NCI-H524 (cell line): ENCODE results near the gene ADAM19.

ENCODE experiments used
- DNase-seq, 2 experiments: peaks; one replicate each; lab custom pipeline; 2025; lab: John Stamatoyannopoulos, UW

ADAM19 gene

DNA sequence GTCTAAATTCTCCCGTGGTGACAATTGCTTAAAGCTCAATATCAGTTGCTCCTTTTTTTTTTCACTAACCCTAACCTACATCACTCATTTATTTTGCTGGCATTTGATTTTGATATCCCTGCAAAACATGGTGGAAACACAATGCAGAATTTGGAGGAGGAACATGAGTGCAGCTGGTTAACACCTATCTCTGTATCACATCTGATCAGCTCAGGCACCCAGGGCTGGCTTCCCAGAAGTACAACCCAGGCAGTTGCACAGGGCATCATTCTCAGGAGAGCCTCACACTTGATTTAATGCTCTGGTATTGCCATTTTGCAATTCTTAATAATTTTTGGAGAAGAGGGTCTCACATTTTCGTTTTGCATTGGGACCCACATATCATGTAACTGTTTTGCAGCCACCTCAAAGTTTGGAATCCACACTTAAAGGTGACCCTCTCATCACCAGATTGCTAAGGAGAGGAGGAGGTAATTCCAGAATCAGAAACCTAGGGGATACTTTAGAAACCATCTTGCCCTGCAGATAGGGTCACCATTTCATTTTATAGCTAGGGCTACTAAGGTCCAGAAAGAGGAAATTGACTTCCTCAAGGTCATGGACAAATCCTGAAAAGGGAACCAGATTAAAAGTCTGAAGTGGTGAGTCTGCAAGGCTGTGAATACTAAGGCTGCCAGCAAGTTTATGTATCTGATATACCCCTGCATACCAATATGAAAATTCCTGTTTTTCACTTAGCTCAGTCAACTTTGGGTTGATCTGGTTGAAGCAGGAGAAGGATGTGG lies 19.3 kb upstream of the ADAM19 start:
- no peak for DNase-seq

DNA sequence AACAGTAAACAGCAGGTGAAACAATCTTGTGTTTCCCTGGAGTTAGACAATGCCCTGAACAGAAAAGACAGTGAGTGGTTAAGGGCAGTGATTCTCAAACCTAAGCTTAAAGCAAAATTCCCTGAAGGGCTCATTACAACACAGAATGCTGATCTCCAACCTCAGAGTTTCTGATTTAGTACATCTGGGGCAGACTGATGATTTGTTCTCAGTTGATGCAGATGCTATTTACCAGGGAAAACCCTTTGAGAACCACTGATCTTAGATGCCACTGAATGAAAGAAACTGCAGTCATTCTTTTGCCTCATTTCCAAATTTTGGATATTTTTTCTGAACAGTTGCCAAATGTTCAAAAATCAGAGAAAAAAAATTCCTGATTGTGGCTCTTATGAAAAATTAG lies 18.7 kb upstream of the ADAM19 start:
- no peak for DNase-seq

DNA sequence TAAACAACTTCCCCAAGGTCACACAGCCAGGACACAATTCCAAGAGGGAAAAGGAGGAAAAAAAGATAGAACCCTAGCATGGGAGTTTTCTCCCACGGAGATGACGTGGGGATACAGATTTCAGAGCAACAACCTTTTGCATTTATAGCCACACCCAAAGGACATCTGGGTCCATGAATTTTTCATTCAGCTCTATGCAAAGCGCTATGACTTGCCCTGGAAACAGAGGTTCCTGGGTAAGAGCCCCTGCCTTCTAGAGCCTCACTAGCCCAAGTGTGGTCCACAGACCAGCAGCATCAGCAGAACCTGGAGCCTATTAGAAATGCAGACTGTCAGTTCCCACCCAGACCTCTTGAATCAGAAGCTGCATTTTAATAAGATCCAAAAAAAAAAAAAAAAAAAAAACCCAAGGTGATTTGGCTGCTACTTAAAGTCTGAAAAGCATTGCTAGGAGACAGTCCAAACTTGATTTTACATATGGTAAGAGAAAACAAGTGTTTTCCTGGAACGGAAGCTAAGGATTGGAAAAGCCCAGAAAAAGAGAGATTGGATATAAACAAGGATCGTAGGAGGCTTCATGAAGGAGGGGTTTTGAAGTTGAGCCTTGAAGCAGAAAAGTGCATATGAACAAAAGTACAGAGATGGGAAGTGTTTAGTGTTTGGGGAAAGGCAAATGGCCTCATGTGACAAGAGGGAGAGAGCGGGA lies 17.6 kb upstream of the ADAM19 start:
- DNase-seq = no peak

DNA sequence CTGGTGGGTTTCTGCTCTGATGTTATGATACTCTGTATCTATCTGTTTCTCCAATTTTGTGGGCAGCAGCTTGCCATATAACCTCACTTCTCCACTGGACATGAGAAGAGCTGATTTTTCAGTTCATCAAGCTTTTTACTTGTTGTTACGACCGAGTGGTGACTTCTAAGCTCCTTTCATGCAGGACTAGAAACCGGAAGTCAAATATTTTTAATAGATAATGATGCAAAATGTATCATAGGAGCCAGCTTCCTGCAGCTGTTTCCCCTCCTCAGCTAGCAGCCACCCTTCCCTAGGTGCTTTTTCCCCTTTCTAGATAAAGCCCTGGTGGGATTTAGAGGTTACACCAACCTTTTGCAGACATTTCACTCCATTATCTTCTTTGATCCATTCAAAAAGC lies 17.0 kb upstream of the ADAM19 start:
- no peak for DNase-seq

DNA sequence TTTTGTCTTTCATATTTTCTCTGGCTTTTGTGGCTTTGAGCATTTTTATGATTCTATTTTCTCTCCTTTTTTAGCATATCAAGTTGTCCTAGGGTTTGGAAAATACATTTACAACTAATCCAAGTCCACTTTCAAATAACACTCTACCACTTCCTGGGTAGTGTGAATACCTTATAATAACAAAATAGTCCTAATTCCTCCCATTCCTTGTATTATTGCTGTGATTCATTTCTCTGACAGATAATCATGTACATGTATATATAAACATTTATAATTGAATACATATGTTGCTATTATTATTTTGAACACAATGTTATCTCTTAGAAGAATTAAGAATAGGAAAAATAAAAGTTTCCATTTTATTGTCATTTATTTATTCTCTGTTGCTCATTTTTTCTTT lies 14.9 kb upstream of the ADAM19 start:
- DNase-seq = no peak

DNA sequence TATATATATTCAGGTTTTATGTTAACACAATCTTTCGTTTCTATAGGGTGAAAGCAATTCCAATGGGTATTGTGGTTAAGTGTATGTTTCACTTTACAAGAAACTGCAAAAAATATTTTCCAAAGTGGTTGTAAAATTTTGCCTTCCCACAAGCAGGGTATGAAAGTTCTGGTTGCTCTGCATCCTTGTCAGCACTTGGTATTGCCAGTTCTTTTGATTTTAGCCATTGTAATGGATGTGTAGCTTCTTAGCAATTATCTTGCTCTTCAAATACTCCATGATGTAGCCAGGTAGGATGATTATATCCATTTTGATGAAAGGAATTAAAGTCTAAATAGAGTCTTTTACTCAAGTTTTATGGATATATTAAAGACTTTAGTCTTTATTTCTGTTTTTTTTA lies 9.1 kb upstream of the ADAM19 start:
- DNase-seq = no peak

DNA sequence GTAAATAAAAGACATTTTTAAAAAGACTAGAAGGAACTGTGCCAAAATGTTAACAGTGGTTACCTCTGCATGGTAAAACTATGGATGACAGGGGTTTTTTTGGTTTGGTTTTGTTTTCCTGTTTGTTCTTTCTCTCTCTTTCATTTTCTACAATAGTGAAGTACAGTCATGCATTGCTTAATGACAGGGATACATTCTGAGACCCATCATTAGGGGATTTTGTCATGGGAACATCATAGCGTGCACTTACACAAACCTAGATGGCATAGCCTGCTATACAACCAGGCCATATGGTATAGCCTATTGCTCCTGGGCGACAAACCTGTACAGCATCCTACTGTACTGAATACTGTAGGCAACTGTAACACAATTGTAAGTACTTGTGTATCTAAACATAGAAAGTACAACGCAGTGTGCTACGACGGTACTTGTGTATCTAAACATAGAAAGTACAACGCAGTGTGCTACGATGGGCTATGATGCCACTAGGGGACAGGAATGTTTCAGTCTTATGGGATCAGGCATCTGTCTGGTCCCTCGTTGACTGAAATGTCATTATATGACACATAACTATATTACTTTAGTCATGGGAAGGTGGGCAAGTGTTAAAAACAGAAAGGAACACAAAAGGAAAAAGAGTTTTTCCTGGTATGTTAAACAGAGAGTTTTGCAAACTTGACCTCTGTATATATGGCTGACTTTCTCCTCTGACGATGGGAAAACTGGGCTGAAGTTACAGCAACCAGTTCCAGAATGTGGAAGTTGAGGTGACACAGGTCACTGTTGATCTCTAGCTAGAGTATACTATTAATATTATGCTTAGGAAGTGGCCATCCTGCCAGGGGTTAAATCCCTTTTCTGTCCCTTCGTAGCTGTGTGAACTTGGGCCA lies 7.4 kb upstream of the ADAM19 start:
- DNase-seq = no peak

DNA sequence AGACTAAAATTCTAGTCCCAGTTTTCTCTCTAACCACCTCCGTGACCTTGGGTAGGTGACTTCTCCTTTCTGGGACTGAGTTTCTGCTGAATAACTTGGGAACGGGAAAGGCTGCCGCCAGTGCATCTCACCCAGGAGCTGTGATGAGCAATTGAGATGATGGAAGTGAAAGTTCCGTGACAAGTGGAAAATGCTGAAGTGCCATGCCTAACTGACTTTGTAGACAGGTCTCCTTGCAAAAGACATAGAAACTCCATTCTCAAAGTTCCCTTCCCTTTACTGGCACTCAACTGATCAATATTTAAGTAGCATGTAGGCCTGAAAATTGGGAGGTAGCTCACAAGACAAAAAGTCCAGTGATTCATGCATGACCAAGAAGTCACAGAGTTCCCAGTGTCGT lies 6.3 kb upstream of the ADAM19 start:
- no peak for DNase-seq

DNA sequence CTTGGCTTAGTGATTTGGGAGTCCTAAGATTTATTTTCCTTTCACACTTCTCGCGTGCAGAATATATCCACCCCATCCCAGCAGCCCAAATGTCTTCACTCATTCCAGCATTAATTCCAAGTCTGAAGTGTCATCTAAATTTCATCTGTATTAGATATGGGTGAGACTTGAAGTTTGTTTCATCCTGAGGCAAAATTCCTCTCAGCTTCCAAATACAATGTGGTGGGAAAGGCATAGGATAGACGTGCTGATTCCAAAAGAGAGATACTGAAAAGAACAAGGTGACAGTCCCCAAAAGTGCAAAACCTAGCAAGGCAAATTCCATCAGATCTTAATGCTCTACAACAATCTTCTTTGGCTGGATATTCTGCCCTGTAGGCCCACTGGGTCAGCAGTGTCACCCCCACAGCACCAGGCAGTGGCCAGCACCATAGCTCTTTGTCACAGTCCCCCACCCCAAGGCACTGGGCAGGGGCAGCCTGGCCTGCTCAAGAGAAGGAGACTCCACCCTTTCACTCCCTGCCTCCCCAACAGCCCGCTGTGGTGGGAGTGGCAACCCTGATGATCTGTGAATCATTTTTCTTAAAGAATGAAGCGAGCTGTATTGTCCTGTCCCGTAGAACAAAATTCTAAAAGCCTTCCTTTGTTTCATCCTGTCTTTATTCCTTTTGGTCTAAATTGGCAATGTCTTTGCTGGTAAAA lies 2.7 kb upstream of the ADAM19 start:
- no peak for DNase-seq

DNA sequence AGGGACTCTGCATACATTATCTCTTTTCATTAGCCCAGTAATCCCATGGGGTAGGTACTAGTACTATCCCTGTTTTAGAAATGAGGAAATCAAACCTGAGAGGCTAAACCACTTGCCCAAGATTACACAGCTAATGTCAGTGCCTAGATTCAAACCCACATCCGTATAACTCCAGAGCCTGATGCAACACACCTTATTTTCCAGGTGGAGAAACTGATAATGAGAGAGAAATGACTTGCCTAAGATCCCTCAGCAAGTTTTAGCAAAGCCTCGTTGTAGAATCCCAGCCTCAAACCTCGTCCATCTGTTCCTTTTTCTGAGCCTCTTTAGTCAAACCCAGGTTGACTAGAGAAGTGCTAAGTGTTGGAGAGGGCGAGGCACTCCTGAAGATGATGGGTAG lies 1.1 kb upstream of the ADAM19 start:
- DNase-seq = no peak

DNA sequence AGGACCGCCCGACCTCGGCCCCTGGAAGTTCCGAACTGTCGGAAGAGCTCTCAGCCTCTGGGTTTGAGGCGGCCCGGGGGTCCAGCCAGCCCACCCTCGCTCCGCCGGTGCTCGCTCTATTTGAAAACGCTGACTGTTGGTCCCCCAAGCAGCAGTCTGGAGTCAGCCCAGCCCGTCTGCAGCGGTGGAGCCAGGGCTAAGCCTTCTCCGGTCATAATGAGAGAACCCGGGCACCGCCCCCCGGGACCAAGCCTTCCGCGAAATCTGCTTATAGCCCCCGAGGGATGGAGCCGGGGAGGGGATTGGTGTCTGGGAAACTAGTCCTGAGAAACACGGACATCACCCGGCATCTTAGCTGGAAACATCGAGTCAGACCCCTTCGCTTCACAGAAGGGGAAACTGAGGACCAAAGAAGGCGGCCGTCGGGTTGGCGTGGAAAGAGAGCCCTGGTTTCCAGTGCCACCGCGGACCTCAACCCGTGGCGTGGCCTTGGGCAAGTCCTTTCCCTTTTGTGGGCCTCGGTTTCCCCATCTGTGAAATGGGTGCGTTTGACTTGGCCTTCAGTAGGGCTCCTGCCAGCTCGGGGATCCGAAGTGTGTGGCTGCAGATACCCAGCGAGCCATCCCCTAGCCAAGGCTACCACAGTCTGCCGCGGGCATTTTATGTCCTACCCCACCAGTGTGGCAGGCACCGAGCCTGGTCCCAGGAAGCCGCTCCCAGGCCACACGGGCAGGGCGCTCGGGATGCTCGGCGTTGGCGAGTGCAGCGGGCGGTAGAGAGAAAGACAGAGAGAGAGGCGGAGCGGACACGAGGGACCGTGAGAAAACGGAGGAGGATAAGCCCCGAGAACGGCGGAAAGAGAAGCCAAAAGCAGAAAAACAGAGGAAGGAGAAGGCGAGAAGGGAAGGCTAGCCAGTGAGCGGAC lies 857 bp downstream of the ADAM19 start:
- DNase-seq = peak in 1 of 2 experiments; percentile 29

DNA sequence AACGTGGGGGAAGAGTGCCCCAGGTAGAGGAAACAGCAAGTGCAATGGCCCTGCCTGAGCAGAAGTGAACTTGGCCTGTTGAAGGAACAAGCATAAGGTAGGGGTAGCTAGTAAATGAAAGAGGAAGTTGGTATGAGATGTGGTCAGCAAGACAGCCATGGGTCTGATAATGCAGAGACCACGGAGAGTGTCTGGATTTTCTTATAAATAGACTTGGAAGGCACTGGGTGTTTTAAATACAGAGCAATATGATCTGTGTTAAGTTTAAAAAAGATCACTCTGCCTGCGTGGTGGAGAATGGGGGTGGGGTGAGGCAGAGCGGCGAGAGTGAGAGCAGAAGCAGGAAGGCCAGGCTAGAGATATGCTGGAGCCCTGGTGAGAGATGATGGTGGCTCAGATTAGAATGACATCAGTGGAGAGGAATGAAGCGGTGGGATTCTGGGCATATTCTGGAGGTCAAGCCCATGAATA lies 4.2 kb downstream of the ADAM19 start:
- DNase-seq = no peak

DNA sequence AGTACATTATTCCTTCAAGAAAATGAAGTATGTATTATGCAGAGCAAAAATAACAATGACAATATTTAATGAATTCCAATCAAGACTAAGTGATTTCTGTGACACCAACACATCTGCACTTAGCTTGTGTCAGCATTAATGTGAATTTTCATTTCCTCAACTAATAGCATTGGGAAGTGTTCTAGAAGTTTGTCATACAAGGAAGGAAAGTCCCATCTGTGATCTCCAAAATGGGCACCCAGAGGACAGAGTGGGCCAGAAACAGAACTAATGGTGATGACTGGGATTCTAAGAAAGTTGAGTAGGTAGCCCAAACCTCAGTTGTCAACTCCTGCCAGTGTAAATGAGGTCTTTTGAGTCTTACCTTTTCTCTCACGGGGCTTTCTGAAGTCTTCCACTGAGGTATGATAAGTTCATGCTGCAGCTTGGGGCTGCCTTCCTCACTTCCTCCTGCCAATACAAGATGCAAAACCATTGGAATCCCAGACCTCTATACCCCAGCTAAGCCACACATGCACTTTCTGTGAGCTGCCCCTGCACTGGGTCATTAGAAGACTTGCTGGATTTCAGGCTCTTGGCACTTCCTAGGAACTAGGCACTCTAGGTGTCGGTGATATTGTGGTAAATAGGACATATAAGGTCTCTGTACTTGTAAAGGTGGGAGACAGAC lies 4.9 kb downstream of the ADAM19 start:
- DNase-seq = no peak

DNA sequence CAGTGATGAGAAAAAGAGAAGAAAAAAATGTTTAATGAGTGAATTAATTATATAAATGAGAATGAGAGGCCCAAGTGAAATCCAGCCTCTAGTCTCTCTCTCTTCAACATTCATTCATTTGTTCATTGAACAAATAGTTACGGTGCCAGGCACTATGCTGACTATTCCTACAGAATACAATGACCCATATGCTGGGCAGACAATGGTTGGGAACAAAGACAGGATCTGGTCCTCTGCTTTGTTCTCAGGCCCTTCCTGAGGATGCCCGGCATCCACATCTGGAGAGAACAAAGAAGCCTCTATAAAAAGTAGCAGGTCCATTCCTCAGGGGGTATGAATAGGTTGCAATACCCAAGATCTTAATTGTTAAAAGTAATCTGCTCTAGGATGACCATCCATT lies 6.9 kb downstream of the ADAM19 start:
- DNase-seq = no peak

DNA sequence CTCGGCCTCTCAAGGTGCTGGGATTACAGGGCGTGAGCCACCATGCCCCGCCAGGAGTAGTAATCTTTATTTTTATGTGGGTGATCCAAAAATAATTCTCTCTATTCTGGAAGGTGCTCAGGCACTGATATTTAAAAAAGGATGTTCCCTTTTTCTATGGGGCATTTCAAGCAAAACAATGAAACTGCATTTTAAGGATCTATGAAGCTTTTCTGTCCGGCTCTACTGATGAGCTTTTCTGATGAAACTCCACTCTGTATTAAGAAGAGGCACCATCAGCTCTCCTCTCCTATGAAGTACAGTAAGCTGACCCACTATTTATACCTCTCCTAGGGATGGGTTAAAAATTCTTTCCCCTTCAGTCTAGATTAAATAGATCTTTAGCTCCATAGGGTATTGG lies 7.4 kb downstream of the ADAM19 start:
- no peak for DNase-seq

DNA sequence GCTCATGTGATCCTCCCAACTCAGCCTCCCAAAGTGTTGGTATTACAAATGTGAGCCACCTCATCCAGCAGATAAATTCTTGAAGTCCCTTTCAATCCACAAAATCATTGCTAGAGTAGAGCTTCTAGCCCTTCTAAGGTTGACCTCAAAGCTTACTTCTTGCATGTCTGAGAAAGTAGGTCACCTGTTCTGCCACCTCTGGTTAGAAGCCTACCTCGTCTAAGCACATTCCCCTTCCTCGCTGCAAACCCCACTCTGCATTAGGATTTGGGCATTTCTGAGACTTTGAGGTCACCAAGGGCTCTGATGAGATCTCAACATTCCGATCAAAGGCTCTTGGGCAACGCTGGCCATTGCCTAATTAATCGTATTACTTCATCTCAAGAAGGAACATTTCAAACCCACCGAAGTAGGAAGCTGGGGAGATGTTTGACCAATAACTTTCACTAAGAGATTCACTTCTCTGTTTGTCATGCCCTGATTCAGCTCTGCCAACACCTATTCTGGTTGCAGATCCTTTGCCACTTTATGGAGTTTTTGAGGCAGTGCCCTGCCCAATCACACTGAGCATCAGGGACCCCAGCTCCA lies 8.6 kb downstream of the ADAM19 start:
- no peak for DNase-seq

DNA sequence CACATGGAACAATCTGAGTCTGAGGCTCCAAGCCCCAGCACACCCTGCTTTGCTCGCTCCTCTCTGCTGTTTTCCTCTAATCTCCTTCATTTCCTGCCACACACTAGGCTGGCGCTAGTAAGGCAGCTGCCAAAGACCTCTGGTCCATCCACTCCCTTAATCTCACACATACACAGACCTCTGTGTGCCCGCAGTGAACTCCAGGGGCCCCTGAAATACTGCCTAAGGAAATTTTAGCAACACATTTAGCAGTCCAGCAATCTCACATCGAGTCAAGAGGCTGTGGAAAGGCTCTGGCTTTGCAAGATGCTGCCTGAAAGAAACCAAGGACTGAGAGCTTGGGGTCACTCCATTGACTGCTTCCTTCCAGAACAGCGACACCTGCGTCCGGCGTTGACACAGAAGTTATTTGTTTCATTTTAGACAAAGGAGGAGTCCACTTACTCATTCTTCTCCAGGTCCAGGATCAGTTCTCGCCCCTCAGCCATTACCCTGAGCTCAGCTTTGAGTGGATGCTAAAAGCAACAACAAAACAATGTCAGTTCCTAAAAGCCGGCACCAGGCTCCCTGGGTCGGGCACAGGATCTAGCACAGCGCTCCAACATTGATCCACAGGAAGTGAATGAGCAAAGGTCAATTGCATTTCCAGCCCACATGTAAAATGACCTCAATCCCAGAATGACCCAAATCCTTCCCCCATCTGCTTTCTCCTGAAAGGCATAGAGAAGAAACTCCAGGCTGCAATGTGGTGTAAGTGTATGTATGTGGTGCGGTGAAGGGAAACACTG lies 11.5 kb downstream of the ADAM19 start:
- no peak for DNase-seq

DNA sequence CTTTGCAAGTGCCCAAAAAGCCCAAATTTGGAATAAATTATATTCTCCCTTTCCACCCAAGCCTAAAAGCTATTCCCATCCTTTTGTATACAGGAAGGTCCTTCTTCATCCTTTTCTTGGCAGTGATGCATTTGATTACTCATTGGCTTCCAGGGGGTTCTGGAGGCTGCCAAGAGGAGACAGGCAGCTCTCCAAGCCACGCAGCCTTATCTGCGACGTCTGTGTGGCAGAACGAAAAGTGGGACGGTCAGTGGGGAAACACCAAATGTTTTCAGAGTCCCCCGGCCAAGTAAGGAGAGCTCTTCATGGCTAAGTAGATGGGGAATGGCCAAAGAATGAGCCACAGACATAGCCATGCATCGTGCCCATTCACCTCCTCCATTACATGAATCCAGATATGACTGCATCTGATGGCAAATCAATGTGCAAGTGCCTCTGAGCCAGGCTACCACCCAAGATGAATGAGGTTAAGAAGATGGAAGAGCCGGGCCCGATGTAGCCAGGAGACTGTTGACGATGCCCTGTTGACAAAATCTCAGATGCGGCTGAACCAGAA lies 12.1 kb downstream of the ADAM19 start:
- no peak for DNase-seq

DNA sequence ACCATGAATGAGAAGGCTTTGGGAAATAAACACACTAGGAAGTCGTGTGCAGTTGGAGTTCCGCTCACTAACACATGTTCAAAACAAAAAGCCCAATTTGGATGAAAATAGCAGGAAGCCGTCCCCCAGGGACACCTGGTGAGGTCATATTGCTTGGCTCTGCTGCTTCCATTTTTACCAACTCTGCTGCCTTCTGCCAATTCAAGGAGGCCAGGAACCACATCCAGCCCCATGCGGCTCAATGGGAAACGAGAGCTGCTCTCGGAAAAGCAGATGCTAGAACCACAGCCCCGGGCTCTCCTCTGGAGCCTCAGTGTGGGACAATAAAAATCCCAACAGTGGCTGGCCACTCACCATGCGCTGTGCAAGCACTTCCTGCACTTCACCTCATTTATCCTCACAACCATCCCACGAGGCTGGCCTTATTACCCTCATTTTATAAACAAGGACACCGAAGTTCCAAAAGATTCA lies 13.4 kb downstream of the ADAM19 start:
- DNase-seq = no peak
